HG02588 (cell line): Measurements from ENCODE around the gene DMRTC1.
"Not testable (repeated sequence)": the region's sequence is repeated elsewhere in the genome, so short reads cannot be mapped to it uniquely, and the experiment has no call there.

Source experiments
- ATAC-seq: cut with Tn5 transposase; IDR thresholded peaks from one replicate; pipeline ENCODE4 v1.9.1; 2021; ENCODE audit warnings: mild to moderate bottlenecking, moderate library complexity; ENCODE audit not compliant: unreplicated experiment

Gene DMRTC1

GRCh38 chrX:72943819-72944169 lies at the start of gene DMRTC1:
Gene DMRTC1, minus strand, starts transcription at chrX:72943837. Its CDS starts 68,143 bp downstream, at chrX:72875694.
- ATAC-seq: not testable (repeated sequence)

- not testable (repeated sequence) for ATAC-seq
Observed at GRCh38 chrX:72980894-72981469, 37.3 kb upstream of the DMRTC1 start.

- ATAC-seq: not testable (repeated sequence)
Observed at GRCh38 chrX:72974885-72975284, 31.2 kb upstream of the DMRTC1 start.

- ATAC-seq: not testable (repeated sequence)
Observed at GRCh38 chrX:72971859-72972258, 28.2 kb upstream of the DMRTC1 start.

GRCh38 chrX:72959971-72960370 lies 16.3 kb upstream of the DMRTC1 start:
- not testable (repeated sequence) for ATAC-seq

GRCh38 chrX:72943035-72943818 lies 410 bp downstream of the DMRTC1 start:
- not testable (repeated sequence) for ATAC-seq

- not testable (repeated sequence) for ATAC-seq
Observed at GRCh38 chrX:72942272-72942671, 1.4 kb downstream of the DMRTC1 start.

- not testable (repeated sequence) for ATAC-seq
Observed at GRCh38 chrX:72937906-72938305, 5.7 kb downstream of the DMRTC1 start, which contains the start of gene FAM236A. Gene FAM236A, plus strand, starts transcription at chrX:72938206. Its CDS starts 57 bp downstream, at chrX:72938263.

- ATAC-seq: not testable (repeated sequence)
Observed at GRCh38 chrX:72936882-72937455, 6.7 kb downstream of the DMRTC1 start.

GRCh38 chrX:72936455-72936854 lies 7.2 kb downstream of the DMRTC1 start:
- ATAC-seq: not testable (repeated sequence)

- ATAC-seq: not testable (repeated sequence)
Observed at GRCh38 chrX:72932283-72932682, 11.4 kb downstream of the DMRTC1 start.

- ATAC-seq: not testable (repeated sequence)
Observed at GRCh38 chrX:72916096-72916495, 27.5 kb downstream of the DMRTC1 start.

GRCh38 chrX:72912315-72912714 lies 31.3 kb downstream of the DMRTC1 start, which contains the start of gene FAM236C:
Gene FAM236C, plus strand, starts transcription at chrX:72912615. Its CDS starts 100 bp downstream, at chrX:72912715.
- ATAC-seq: not testable (repeated sequence)

- not testable (repeated sequence) for ATAC-seq
Observed at GRCh38 chrX:72889740-72890139, 53.9 kb downstream of the DMRTC1 start.

GRCh38 chrX:72882898-72883297 lies 60.7 kb downstream of the DMRTC1 start:
- ATAC-seq: not testable (repeated sequence)

- not testable (repeated sequence) for ATAC-seq
Observed at GRCh38 chrX:72837532-72837931, 106.1 kb downstream of the DMRTC1 start.

GRCh38 chrX:72830701-72831100 lies 112.9 kb downstream of the DMRTC1 start:
- ATAC-seq: not testable (repeated sequence)
